ENCODE results near the gene RUNX3. TPM values are rescaled to one million over a fixed set of nuclear protein-coding genes. Genes with fewer than 3 reads are reported as not detected.

RUNX3 gene
- polyA plus RNA-seq, 1 of the 3 experiments (the other 2 are of a cell fraction) = not detected

GRCh38 chr1:24853649-24854048 lies 76.4 kb downstream of the RUNX3 start:
- no peak for DNase-seq
- no peaks in the 10 kb centered on the region for H3K9me2 ChIP-seq
- no peak overlapping the region for H3K9ac ChIP-seq
- H3K4me1 ChIP-seq (ENCODE audit: control insufficient read depth in 1 of 2, insufficient read depth in 2 of 2, low read depth in 1 of 2, low read length in 1 of 2) = peaks cover 0 to under 1% of the 10 kb centered on the region in 2 experiments; a peak in 1 of 4 replicates
- H3K9me3 ChIP-seq = no peaks in the 10 kb centered on the region
- H3K36me3 ChIP-seq (replicated peaks in 1 of 2; ENCODE audit: control insufficient read depth in 1 of 2, insufficient read depth in 2 of 2, low read length in 1 of 2) = peaks cover 0 to 7% of the 10 kb centered on the region in 2 experiments
- no peaks in the 10 kb centered on the region for H3K27me3 ChIP-seq (ENCODE audit: insufficient read depth)
- no peaks in the 10 kb centered on the region for H4K20me1 ChIP-seq (ENCODE audit: insufficient read depth)
- H3K4me3 ChIP-seq (ENCODE audit: low read depth in 2 of 2, low read length in 1 of 2) = no peak overlapping the region
- CTCF ChIA-PET = interaction anchor here (1.3 kb wide), 1 partner anchor 9 kb away, joined by 3 read pairs; no protein-coding TSS in a partner anchor
- H3K27ac ChIP-seq (ENCODE audit: low read depth in 2 of 2, low read length in 1 of 2) = no peak overlapping the region
- no peak overlapping the region for H2AFZ ChIP-seq (ENCODE audit: low read depth)
- TF ChIP-seq EZH2phosphoT487 (IDR thresholded peaks at IDR 0.05; ENCODE audit: borderline replicate concordance, low read depth) (no peak), GABPA (IDR thresholded peaks at IDR 0.05; ENCODE audit: low read depth) (no peak), FOXJ3 (CRISPR knock-in tag; IDR thresholded peaks at IDR 0.05) (no peak), GATA2 (CRISPR knock-in tag; IDR thresholded peaks at IDR 0.05) (no peak), USF1 (IDR thresholded peaks at IDR 0.05; ENCODE audit: borderline replicate concordance, low read depth) (no peak)
- H3K79me2 ChIP-seq (ENCODE audit: insufficient read depth) = no peaks in the 10 kb centered on the region
- H3K4me2 ChIP-seq = no peak overlapping the region
- POLR2A ChIA-PET = no interaction called here
- 79% methylated on average over 6 of the region's 6 CpGs for WGBS (ENCODE audit: low lambda C conversion rate)
- H3F3A ChIP-seq (replicated peaks; ENCODE audit: insufficient read depth) = peaks cover 4% of the 10 kb centered on the region

GRCh38 chr1:24850328-24850920 lies 79.7 kb downstream of the RUNX3 start:
- no peaks in the 10 kb centered on the region for H3K9me3 ChIP-seq
- no peak overlapping the region for H2AFZ ChIP-seq (ENCODE audit: low read depth)
- WGBS (ENCODE audit: low lambda C conversion rate) = 82% methylated on average over 6 of the region's 6 CpGs
- TF ChIP-seq NFIC (IDR thresholded peaks at IDR 0.05; ENCODE audit: borderline replicate concordance) = peak; percentile 45; the same call in 1 of the 2 replicates
- 0 out of 2 replicates have a peak, but pooled peaks have one; percentile 22 for TF ChIP-seq TCF12 (IDR thresholded peaks at IDR 0.05)
- no peak for TF ChIP-seq RCOR1 (IDR thresholded peaks at IDR 0.05; ENCODE audit: low read length)
- TF ChIP-seq MEF2A (IDR thresholded peaks at IDR 0.05; ENCODE audit: borderline replicate concordance, low read depth) = no peak
- no peak for TF ChIP-seq POLR2AphosphoS5 (IDR thresholded peaks at IDR 0.05; ENCODE audit: low read depth, low read length)
- no peak for TF ChIP-seq SMC3 (IDR thresholded peaks at IDR 0.05; ENCODE audit: low read depth, low read length)
- peak; percentile 39; the same call in 1 of the 2 replicates for TF ChIP-seq PBX3 (IDR thresholded peaks at IDR 0.05)
- TF ChIP-seq, protein P1, sequence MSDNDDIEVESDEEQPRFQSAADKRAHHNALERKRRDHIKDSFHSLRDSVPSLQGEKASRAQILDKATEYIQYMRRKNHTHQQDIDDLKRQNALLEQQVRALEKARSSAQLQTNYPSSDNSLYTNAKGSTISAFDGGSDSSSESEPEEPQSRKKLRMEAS (IDR thresholded peaks at IDR 0.05; ENCODE audit: low read depth) = no peak
- peak; percentile 19; the same call in 1 of the 2 replicates for TF ChIP-seq JUND (IDR thresholded peaks at IDR 0.05)
- peak; percentile 31; the same call in 1 of the 2 replicates for TF ChIP-seq FOSL2 (IDR thresholded peaks at IDR 0.05; ENCODE audit: borderline replicate concordance, low read depth)
- no peak for TF ChIP-seq GABPA (IDR thresholded peaks at IDR 0.05; ENCODE audit: low read depth)
- no peak for TF ChIP-seq CTCF (IDR thresholded peaks at IDR 0.05)
- no peak overlapping the region for H3K4me2 ChIP-seq
- H3K4me1 ChIP-seq (ENCODE audit: control insufficient read depth in 1 of 2, insufficient read depth in 2 of 2, low read depth in 1 of 2, low read length in 1 of 2) = peaks cover 0 to 10% of the 10 kb centered on the region in 2 experiments; a peak in 1 of 4 replicates
- H3K4me3 ChIP-seq (ENCODE audit: low read depth in 2 of 2, low read length in 1 of 2) = no peak overlapping the region
- H3K79me2 ChIP-seq (ENCODE audit: insufficient read depth) = no peaks in the 10 kb centered on the region
- ChIA-PET CTCF (interaction anchor here (1.8 to 5.0 kb wide), 6 partner anchors 48 to 354 kb away, joined by 4 to 78 read pairs (median 24); no protein-coding TSS in a partner anchor), POLR2A (no interaction called here)
- H4K20me1 ChIP-seq (ENCODE audit: insufficient read depth) = no peaks in the 10 kb centered on the region
- H3F3A ChIP-seq (replicated peaks; ENCODE audit: insufficient read depth) = peaks cover 16% of the 10 kb centered on the region
- no peaks in the 10 kb centered on the region for H3K27me3 ChIP-seq (ENCODE audit: insufficient read depth)
- DNase-seq = no peak
- H3K27ac ChIP-seq (ENCODE audit: low read depth in 2 of 2, low read length in 1 of 2) = no peak overlapping the region
- H3K36me3 ChIP-seq (replicated peaks in 1 of 2; ENCODE audit: control insufficient read depth in 1 of 2, insufficient read depth in 2 of 2, low read length in 1 of 2) = peaks cover 0 to 16% of the 10 kb centered on the region in 2 experiments
- no peak overlapping the region for H3K9ac ChIP-seq
- no peaks in the 10 kb centered on the region for H3K9me2 ChIP-seq
